HCT116 (cell line): ENCODE data around the gene NDUFA8. TPM values are rescaled to one million over a fixed set of nuclear protein-coding genes. Genes with fewer than 3 reads are reported as not detected.

Experiments
- ATAC-seq: fragments of 200-7000 bp; cut with Tn5 transposase; 2 replicates; pipeline ENCODE4 v1.9.1; 2020; ENCODE audit warnings: mild to moderate bottlenecking, moderate library complexity
- BruUV-seq: library from RNA; stranded (reverse); fragments of 400-500 nt; replicated peaks from 2 replicates; lab custom pipeline; 2021; lab: Mats Ljungman, UMichigan
- CTCF ChIA-PET: fragments of 300-600 bp; sonication (Branson Sonifier 250); formaldehyde crosslinking; loops from one replicate; lab custom pipeline; 2021; ENCODE audit warnings: antibody characterized with exemption; lab: Charles Lee
- POLR2A ChIA-PET: fragments of 300-600, 350-600 bp; sonication (Branson Sonifier 250); formaldehyde crosslinking; loops from one replicate; lab custom pipeline; 2021; ENCODE audit warnings: antibody characterized with exemption; lab: Charles Lee
- RAD21 ChIA-PET, 2 experiments: fragments of 300-600 bp; sonication (Branson Sonifier 250); formaldehyde crosslinking; loops; one replicate each; lab custom pipeline; 2023; ENCODE audit warnings: low total read pairs in 2 of 2; ENCODE audit not compliant: uncharacterized antibody in 2 of 2, unreplicated experiment in 2 of 2, low non-redundant PET in 1 of 2; lab: Charles Lee
- DNase-seq: peaks from one replicate; pipeline ENCODE4 v3.0.0-alpha.2; 2010; ENCODE audit warnings: low read depth, low spot score
- H2AFZ ChIP-seq: fragments of 200-600 bp; shearing (Covaris generic), sonication (generic); 2 replicates; pipeline ENCODE4 v1.6.1; 2017; ENCODE audit warnings: low read depth, mixed run types, mixed read lengths, antibody characterized with exemption, low read length; ENCODE audit not compliant: poor library complexity, severe bottlenecking
- H3K27ac ChIP-seq: 2 replicates; pipeline ENCODE4 v1.5.1; 2012; ENCODE audit warnings: low read depth, low read length
- H3K27me3 ChIP-seq: fragments of 200-600 bp; sonication (generic); 2 replicates; pipeline ENCODE4 v1.6.1; 2016; ENCODE audit warnings: mixed run types, low read length, mixed read lengths; ENCODE audit not compliant: insufficient read depth
- H3K36me3 ChIP-seq, 2 experiments: fragments of 200-500 bp in 1 of 2; fragments of 200-600 bp in 1 of 2; sonication (Bioruptor generic) in 1 of 2; sonication (generic) in 1 of 2; 2 replicates each; pipeline versions ENCODE4 v1.5.1 to v1.6.1; 2014 to 2016; ENCODE audit warnings: low read length in 2 of 2, inconsistent platforms in 1 of 2, mixed read lengths in 1 of 2, mixed run types in 1 of 2; ENCODE audit not compliant: insufficient read depth in 2 of 2, control insufficient read depth in 1 of 2
- H3K4me1 ChIP-seq, 2 experiments: fragments of 200-600 bp in 1 of 2; sonication (generic) in 1 of 2; 2 replicates each; pipeline versions ENCODE4 v1.5.1 to v1.6.1; 2012 to 2017; ENCODE audit warnings: low read length in 2 of 2, inconsistent platforms in 1 of 2, mild to moderate bottlenecking in 1 of 2, mixed read lengths in 1 of 2, mixed run types in 1 of 2, moderate library complexity in 1 of 2; ENCODE audit not compliant: insufficient read depth in 2 of 2, control insufficient read depth in 1 of 2
- H3K4me2 ChIP-seq: fragments of 200-600 bp; sonication (generic); 2 replicates; pipeline ENCODE4 v1.6.1; 2017; ENCODE audit warnings: mixed run types, low read length, mixed read lengths
- H3K4me3 ChIP-seq, 2 experiments: fragments of 200-600 bp in 1 of 2; sonication (generic) in 1 of 2; replicated peaks in 1 of 2; 2 replicates each; pipeline ENCODE4 v1.5.1; 2011 to 2016; ENCODE audit warnings: low read length in 2 of 2, control low read depth in 1 of 2, low read depth in 1 of 2, mild to moderate bottlenecking in 1 of 2, mixed read lengths in 1 of 2, mixed run types in 1 of 2
- H3K79me2 ChIP-seq: fragments of 200-600 bp; sonication (generic); 2 replicates; pipeline ENCODE4 v1.6.1; 2017; ENCODE audit warnings: mild to moderate bottlenecking, mixed run types, low read length, moderate library complexity, mixed read lengths; ENCODE audit not compliant: insufficient read depth
- H3K9ac ChIP-seq: fragments of 200-600 bp; sonication (generic); 2 replicates; pipeline ENCODE4 v1.6.1; 2016; ENCODE audit warnings: low read length, mixed read lengths
- H3K9me2 ChIP-seq: fragments of 200-600 bp; sonication (generic), shearing (Covaris generic); 2 replicates; pipeline ENCODE4 v1.6.1; 2017; ENCODE audit warnings: mixed run types, mild to moderate bottlenecking, moderate library complexity; ENCODE audit not compliant: insufficient read depth
- H3K9me3 ChIP-seq, 2 experiments: fragments of 200-500 bp in 1 of 2; fragments of 200-600 bp in 1 of 2; sonication (Bioruptor generic) in 1 of 2; sonication (generic) in 1 of 2; 2 replicates each; pipeline ENCODE4 v1.6.1; 2014 to 2017; ENCODE audit warnings: low read length in 2 of 2, mixed read lengths in 2 of 2, inconsistent platforms in 1 of 2, low read depth in 1 of 2, mild to moderate bottlenecking in 1 of 2, mixed run types in 1 of 2, moderate library complexity in 1 of 2; ENCODE audit not compliant: control insufficient read depth in 1 of 2, insufficient read depth in 1 of 2
- H4K20me1 ChIP-seq: fragments of 200-600 bp; sonication (generic), shearing (Covaris generic); 2 replicates; pipeline ENCODE4 v1.6.1; 2017; ENCODE audit warnings: mixed run types, mild to moderate bottlenecking, moderate library complexity; ENCODE audit not compliant: insufficient read depth
- ATF3 ChIP-seq: IDR thresholded peaks from 2 replicates; pipeline ENCODE4 v1.6.1; 2012
- CBX3 ChIP-seq: IDR thresholded peaks from 2 replicates; pipeline ENCODE4 v1.6.1; 2012; ENCODE audit warnings: low read depth
- ELF1 ChIP-seq: IDR thresholded peaks from 2 replicates; pipeline ENCODE4 v1.6.1; 2012; ENCODE audit warnings: low read depth, borderline replicate concordance
- EZH2 ChIP-seq: fragments of 200-600 bp; sonication (generic); IDR thresholded peaks from 2 replicates; pipeline ENCODE4 v1.6.1; 2017; ENCODE audit warnings: antibody characterized with exemption, mixed run types
- EZH2phosphoT487 ChIP-seq: fragments of 200-600 bp; IDR thresholded peaks from 2 replicates; pipeline ENCODE4 v1.6.1; 2018; ENCODE audit warnings: antibody characterized with exemption, borderline replicate concordance
- FOSL1 ChIP-seq: IDR thresholded peaks from 2 replicates; pipeline ENCODE4 v1.6.1; 2012; ENCODE audit warnings: low read depth
- POLR2A ChIP-seq: IDR thresholded peaks from 2 replicates; pipeline ENCODE4 v1.7.0; 2011; ENCODE audit warnings: borderline replicate concordance; ENCODE audit not compliant: insufficient read depth, insufficient read length; ENCODE audit errors: extremely low read depth
- RAD21 ChIP-seq: IDR thresholded peaks from 2 replicates; pipeline ENCODE4 v1.6.1; 2012; ENCODE audit warnings: low read depth, mild to moderate bottlenecking
- SIN3A ChIP-seq: IDR thresholded peaks from 2 replicates; pipeline ENCODE4 v1.6.1; 2012; ENCODE audit warnings: low read depth
- SP1 ChIP-seq: IDR thresholded peaks from 2 replicates; pipeline ENCODE4 v1.6.1; 2012; ENCODE audit warnings: low read depth
- intact Hi-C: fragments of 100-400 bp; cut with micrococcal nuclease; formaldehyde crosslinking; loops from 2 replicates; pipeline ENCODE4 v1.10.0; 2022
- total RNA-seq: library from RNA; stranded (reverse); gene quantifications from one replicate; pipeline ENCODE4 v1.2.1, GENCODE V29; 2021; ENCODE audit not compliant: unreplicated experiment
- TF ChIP-seq, protein P1 (sequence below), 3 experiments: fragments of 200-600 bp in 1 of 3; sonication (generic) in 1 of 3; IDR thresholded peaks in 2 of 3; conservative IDR thresholded peaks in 1 of 3; 2 replicates each; pipeline ENCODE4 v1.5.1; 2012 to 2017; ENCODE audit warnings: low read depth in 2 of 3, low read length in 2 of 3, antibody characterized with exemption in 1 of 3, borderline replicate concordance in 1 of 3, control low read depth in 1 of 3, mild to moderate bottlenecking in 1 of 3, mixed read lengths in 1 of 3, mixed run types in 1 of 3, moderate library complexity in 1 of 3; ENCODE audit not compliant: insufficient read depth in 1 of 3
- TF ChIP-seq, protein P2 (sequence below): IDR thresholded peaks from 2 replicates; pipeline ENCODE4 v1.6.1; 2012
- TF ChIP-seq, protein P3 (sequence below): IDR thresholded peaks from 2 replicates; pipeline ENCODE4 v1.6.1; 2012; ENCODE audit warnings: low read depth

NDUFA8 gene
- total RNA-seq, 1 experiment from 2014 or later, result 84.5 TPM

DNA sequence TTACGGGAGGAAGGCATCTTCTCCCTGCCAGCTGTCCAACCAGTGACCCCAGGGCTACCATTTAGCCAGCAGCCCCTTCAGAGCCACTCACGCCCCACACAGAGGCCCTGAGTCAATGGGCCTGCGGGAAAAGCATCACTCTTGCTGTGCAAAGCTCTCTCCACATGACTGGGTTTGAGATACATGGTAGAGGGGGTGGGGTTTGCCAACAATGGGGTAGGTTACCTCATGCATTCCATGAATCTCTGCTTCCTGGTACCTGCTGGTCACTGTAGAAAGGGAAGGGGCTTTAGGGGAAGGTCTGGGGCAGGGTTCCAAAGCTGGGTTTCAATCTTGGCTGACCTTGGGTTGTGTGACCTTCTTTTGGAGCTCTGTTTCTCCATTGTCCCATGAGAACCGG is 43.5 kb downstream of the NDUFA8 start:
- no peak overlapping the region for H3K9ac ChIP-seq
- ChIA-PET RAD21 (interaction anchor here in 1 of 2 experiments (1.4 kb wide), 1 partner anchor 149 kb away, joined by 3 read pairs; the partner anchor contains the start of genes MRRF and RBM18), CTCF (interaction anchor here (2.4 kb wide), 1 partner anchor 17 kb away, joined by 14 read pairs; no protein-coding TSS in a partner anchor), POLR2A (no interaction called here)
- no TSS peak for BruUV-seq
- intact Hi-C loops, result no loop called here
- TF ChIP-seq FOSL1 (no peak), EZH2phosphoT487 (no peak)
- DNase-seq (no peak), ATAC-seq (no peak)
- no peaks in the 10 kb centered on the region for H3K9me2 ChIP-seq
- H3K36me3 ChIP-seq, result no peaks in the 10 kb centered on the region
- no peaks in the 10 kb centered on the region for H3K4me1 ChIP-seq
- H3K4me2 ChIP-seq, result no peak overlapping the region
- H3K79me2 ChIP-seq, result no peaks in the 10 kb centered on the region
- peaks cover 4% of the 10 kb centered on the region for H3K27me3 ChIP-seq
- no peak overlapping the region for H3K4me3 ChIP-seq
- no peaks in the 10 kb centered on the region for H4K20me1 ChIP-seq
- no peak overlapping the region for H2AFZ ChIP-seq
- no peaks in the 10 kb centered on the region for H3K9me3 ChIP-seq
- H3K27ac ChIP-seq, result no peak overlapping the region

GRCh38 chr9:122115176-122116035 is 44.2 kb downstream of the NDUFA8 start:
- intact Hi-C loops, result no loop called here
- Histone ChIP-seq H3K36me3 (no peaks in the 10 kb centered on the region), H3K4me2 (no peak overlapping the region), H3K79me2 (no peaks in the 10 kb centered on the region), H2AFZ (no peak overlapping the region), H3K9ac (no peak overlapping the region)
- BruUV-seq, result no TSS peak
- DNase-seq, result no peak
- ATAC-seq, result no peak
- RAD21 ChIA-PET, result interaction anchor here in 1 of 2 experiments (1.4 kb wide), 1 partner anchor 149 kb away, joined by 3 read pairs; the partner anchor contains the start of genes MRRF and RBM18
- TF ChIP-seq FOSL1 (no peak), EZH2 (no peak), ELF1 (no peak), EZH2phosphoT487 (no peak), POLR2A (no peak), CBX3 (no peak), ATF3 (no peak), SIN3A (no peak), RAD21 (no peak), SP1 (no peak)
- TF ChIP-seq, protein P1, sequence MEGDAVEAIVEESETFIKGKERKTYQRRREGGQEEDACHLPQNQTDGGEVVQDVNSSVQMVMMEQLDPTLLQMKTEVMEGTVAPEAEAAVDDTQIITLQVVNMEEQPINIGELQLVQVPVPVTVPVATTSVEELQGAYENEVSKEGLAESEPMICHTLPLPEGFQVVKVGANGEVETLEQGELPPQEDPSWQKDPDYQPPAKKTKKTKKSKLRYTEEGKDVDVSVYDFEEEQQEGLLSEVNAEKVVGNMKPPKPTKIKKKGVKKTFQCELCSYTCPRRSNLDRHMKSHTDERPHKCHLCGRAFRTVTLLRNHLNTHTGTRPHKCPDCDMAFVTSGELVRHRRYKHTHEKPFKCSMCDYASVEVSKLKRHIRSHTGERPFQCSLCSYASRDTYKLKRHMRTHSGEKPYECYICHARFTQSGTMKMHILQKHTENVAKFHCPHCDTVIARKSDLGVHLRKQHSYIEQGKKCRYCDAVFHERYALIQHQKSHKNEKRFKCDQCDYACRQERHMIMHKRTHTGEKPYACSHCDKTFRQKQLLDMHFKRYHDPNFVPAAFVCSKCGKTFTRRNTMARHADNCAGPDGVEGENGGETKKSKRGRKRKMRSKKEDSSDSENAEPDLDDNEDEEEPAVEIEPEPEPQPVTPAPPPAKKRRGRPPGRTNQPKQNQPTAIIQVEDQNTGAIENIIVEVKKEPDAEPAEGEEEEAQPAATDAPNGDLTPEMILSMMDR (IDR thresholded peaks at IDR 0.05 in 2 of 3, conservative IDR thresholded peaks at IDR 0.05 in 1 of 3; ENCODE audit: borderline replicate concordance in 1 of 3, insufficient read depth in 1 of 3, low read depth in 2 of 3, low read length in 2 of 3), result no peak
- TF ChIP-seq, protein P2, sequence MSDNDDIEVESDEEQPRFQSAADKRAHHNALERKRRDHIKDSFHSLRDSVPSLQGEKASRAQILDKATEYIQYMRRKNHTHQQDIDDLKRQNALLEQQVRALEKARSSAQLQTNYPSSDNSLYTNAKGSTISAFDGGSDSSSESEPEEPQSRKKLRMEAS, result no peak
- TF ChIP-seq, protein P3, sequence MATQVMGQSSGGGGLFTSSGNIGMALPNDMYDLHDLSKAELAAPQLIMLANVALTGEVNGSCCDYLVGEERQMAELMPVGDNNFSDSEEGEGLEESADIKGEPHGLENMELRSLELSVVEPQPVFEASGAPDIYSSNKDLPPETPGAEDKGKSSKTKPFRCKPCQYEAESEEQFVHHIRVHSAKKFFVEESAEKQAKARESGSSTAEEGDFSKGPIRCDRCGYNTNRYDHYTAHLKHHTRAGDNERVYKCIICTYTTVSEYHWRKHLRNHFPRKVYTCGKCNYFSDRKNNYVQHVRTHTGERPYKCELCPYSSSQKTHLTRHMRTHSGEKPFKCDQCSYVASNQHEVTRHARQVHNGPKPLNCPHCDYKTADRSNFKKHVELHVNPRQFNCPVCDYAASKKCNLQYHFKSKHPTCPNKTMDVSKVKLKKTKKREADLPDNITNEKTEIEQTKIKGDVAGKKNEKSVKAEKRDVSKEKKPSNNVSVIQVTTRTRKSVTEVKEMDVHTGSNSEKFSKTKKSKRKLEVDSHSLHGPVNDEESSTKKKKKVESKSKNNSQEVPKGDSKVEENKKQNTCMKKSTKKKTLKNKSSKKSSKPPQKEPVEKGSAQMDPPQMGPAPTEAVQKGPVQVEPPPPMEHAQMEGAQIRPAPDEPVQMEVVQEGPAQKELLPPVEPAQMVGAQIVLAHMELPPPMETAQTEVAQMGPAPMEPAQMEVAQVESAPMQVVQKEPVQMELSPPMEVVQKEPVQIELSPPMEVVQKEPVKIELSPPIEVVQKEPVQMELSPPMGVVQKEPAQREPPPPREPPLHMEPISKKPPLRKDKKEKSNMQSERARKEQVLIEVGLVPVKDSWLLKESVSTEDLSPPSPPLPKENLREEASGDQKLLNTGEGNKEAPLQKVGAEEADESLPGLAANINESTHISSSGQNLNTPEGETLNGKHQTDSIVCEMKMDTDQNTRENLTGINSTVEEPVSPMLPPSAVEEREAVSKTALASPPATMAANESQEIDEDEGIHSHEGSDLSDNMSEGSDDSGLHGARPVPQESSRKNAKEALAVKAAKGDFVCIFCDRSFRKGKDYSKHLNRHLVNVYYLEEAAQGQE, result no peak
- TF ChIP-seq, all 23 proteins: peak for 0
- H4K20me1 ChIP-seq, result no peaks in the 10 kb centered on the region
- H3K4me1 ChIP-seq, result no peaks in the 10 kb centered on the region
- H3K4me3 ChIP-seq, result no peak overlapping the region
- CTCF ChIA-PET, result interaction anchor here (2.4 kb wide), 1 partner anchor 16 kb away, joined by 14 read pairs; no protein-coding TSS in a partner anchor
- no peaks in the 10 kb centered on the region for H3K9me3 ChIP-seq
- POLR2A ChIA-PET, result no interaction called here
- H3K9me2 ChIP-seq, result no peaks in the 10 kb centered on the region
- H3K27ac ChIP-seq, result no peak overlapping the region
- H3K27me3 ChIP-seq, result peaks cover 4% of the 10 kb centered on the region
